ENCODE data around the gene RGS7.

RGS7 gene

GRCh38 chr1:240844486-240844885 is 512.5 kb downstream of the RGS7 start:
- Histone ChIP-seq H3K27ac (no peak overlapping the region), H3K4me3 (ENCODE audit: low read depth, low read length) (no peak overlapping the region), H3K9me3 (ENCODE audit: severe bottlenecking) (no peaks in the 10 kb centered on the region), H3K36me3 (no peaks in the 10 kb centered on the region), H3K27me3 (ENCODE audit: insufficient read depth, low read depth, severe bottlenecking) (no peaks in the 10 kb centered on the region)
- no peak for DNase-seq
- TF ChIP-seq, protein P1, sequence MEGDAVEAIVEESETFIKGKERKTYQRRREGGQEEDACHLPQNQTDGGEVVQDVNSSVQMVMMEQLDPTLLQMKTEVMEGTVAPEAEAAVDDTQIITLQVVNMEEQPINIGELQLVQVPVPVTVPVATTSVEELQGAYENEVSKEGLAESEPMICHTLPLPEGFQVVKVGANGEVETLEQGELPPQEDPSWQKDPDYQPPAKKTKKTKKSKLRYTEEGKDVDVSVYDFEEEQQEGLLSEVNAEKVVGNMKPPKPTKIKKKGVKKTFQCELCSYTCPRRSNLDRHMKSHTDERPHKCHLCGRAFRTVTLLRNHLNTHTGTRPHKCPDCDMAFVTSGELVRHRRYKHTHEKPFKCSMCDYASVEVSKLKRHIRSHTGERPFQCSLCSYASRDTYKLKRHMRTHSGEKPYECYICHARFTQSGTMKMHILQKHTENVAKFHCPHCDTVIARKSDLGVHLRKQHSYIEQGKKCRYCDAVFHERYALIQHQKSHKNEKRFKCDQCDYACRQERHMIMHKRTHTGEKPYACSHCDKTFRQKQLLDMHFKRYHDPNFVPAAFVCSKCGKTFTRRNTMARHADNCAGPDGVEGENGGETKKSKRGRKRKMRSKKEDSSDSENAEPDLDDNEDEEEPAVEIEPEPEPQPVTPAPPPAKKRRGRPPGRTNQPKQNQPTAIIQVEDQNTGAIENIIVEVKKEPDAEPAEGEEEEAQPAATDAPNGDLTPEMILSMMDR (IDR thresholded peaks at IDR 0.05; ENCODE audit: low read depth, low read length), result no peak

DNA sequence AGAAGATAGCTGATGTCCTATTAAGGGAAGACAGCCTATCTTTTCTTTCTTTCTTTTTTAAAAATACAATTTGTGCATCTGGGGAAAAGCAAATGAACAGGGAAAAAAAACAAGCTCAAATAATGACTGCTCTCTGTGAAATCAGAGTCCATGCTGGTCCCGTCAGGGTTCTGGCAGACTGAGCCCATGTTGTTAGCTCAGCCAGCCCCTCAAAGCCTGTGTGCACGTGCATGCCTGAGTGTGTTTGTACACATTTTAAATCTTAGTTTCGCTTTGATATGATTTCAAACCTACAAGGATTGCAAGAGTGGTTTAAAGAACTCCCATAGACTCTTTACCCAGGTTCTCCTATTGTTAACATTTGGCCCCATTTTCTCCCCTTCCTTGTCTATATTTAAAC is 513.2 kb downstream of the RGS7 start:
- Histone ChIP-seq H3K27ac (no peak overlapping the region), H3K4me3 (ENCODE audit: low read depth, low read length) (no peak overlapping the region), H3K36me3 (no peaks in the 10 kb centered on the region), H3K9me3 (ENCODE audit: severe bottlenecking) (no peaks in the 10 kb centered on the region), H3K27me3 (ENCODE audit: insufficient read depth, low read depth, severe bottlenecking) (no peaks in the 10 kb centered on the region)
- TF ChIP-seq, protein P1 (IDR thresholded peaks at IDR 0.05; ENCODE audit: low read depth, low read length), result no peak
- DNase-seq, result no peak

DNA sequence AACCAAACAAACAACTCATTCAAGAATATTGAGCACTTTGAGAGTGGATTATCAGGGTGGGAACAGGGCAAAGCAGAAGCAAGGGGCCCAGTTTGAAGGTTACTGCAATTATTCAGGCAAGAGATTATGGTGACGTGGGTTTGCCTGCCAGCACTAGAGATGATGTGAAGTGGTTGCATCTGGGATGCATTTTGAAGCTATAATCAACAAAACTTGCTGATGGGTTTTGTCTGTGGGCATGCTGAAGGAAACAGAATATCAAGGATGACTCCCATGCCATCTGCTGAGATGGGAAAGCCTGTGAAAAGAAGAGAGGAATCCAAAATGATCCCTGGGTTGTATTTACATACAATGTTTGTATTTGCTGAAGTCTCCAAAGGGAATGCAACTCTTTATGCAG is 520.7 kb downstream of the RGS7 start:
- Histone ChIP-seq H3K36me3 (no peaks in the 10 kb centered on the region), H3K9me3 (ENCODE audit: severe bottlenecking) (no peaks in the 10 kb centered on the region), H3K27ac (no peak overlapping the region), H3K4me3 (ENCODE audit: low read depth, low read length) (no peak overlapping the region), H3K27me3 (ENCODE audit: insufficient read depth, low read depth, severe bottlenecking) (no peaks in the 10 kb centered on the region)
- TF ChIP-seq, protein P1 (IDR thresholded peaks at IDR 0.05; ENCODE audit: low read depth, low read length), result no peak
- no peak for DNase-seq

DNA sequence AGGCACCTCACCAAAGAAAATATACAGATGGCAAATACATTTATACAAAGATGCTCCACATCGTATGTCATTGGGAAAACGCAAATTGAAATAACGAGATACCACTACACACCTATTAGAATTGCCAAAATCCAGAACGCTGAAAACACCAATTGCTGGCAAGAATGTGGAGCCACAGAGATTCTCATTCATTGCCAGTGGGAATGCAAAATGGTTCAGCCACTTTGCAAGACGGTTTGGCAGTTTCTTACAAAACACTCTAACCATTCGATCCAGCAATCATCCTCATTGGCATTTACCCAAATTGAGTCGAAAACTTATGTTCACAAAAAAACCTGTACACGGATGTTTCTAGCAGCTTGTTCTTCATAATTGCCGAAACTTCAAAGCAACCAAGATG is 521.7 kb downstream of the RGS7 start:
- H3K27me3 ChIP-seq (ENCODE audit: insufficient read depth, low read depth, severe bottlenecking), result no peaks in the 10 kb centered on the region
- TF ChIP-seq, protein P1 (IDR thresholded peaks at IDR 0.05; ENCODE audit: low read depth, low read length), result no peak
- no peaks in the 10 kb centered on the region for H3K9me3 ChIP-seq (ENCODE audit: severe bottlenecking)
- no peak overlapping the region for H3K4me3 ChIP-seq (ENCODE audit: low read depth, low read length)
- H3K27ac ChIP-seq, result no peak overlapping the region
- DNase-seq, result no peak
- H3K36me3 ChIP-seq, result no peaks in the 10 kb centered on the region

DNA sequence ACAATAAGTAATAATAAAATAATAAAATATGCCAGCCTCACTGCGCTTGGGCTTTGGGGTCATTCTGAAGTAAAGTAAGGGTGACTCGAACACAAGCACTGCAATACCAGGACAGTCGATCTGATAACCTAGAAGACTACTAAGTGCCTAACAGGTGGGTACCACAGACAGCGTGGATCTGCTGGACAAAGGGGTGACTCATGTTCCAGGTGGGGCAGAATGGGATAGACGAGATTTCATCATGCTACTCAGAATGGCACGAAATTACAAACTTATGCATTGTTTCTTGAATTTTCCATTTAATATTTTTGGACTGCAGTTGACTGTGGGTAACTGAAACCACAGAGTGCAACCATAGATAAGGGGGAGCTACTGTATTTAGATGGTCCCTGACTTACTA is 523.9 kb downstream of the RGS7 start:
- TF ChIP-seq, protein P1 (IDR thresholded peaks at IDR 0.05; ENCODE audit: low read depth, low read length), result no peak
- H3K27ac ChIP-seq, result no peak overlapping the region
- H3K9me3 ChIP-seq (ENCODE audit: severe bottlenecking), result no peaks in the 10 kb centered on the region
- no peak for DNase-seq
- no peaks in the 10 kb centered on the region for H3K36me3 ChIP-seq
- no peaks in the 10 kb centered on the region for H3K27me3 ChIP-seq (ENCODE audit: insufficient read depth, low read depth, severe bottlenecking)
- H3K4me3 ChIP-seq (ENCODE audit: low read depth, low read length), result no peak overlapping the region

- Histone ChIP-seq H3K36me3 (no peaks in the 10 kb centered on the region), H3K27me3 (ENCODE audit: insufficient read depth, low read depth, severe bottlenecking) (no peaks in the 10 kb centered on the region), H3K4me3 (ENCODE audit: low read depth, low read length) (no peak overlapping the region), H3K27ac (no peak overlapping the region), H3K9me3 (ENCODE audit: severe bottlenecking) (no peaks in the 10 kb centered on the region)
- DNase-seq, result no peak
- TF ChIP-seq, protein P1 (IDR thresholded peaks at IDR 0.05; ENCODE audit: low read depth, low read length), result no peak
These were observed 525.1 kb downstream of the RGS7 start for GRCh38 chr1:240831922-240832321.

All from WERI-Rb-1 (cell line).